ENCODE measurements around the gene CENPQ.

Gene CENPQ, protein sequence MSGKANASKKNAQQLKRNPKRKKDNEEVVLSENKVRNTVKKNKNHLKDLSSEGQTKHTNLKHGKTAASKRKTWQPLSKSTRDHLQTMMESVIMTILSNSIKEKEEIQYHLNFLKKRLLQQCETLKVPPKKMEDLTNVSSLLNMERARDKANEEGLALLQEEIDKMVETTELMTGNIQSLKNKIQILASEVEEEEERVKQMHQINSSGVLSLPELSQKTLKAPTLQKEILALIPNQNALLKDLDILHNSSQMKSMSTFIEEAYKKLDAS

DNA sequence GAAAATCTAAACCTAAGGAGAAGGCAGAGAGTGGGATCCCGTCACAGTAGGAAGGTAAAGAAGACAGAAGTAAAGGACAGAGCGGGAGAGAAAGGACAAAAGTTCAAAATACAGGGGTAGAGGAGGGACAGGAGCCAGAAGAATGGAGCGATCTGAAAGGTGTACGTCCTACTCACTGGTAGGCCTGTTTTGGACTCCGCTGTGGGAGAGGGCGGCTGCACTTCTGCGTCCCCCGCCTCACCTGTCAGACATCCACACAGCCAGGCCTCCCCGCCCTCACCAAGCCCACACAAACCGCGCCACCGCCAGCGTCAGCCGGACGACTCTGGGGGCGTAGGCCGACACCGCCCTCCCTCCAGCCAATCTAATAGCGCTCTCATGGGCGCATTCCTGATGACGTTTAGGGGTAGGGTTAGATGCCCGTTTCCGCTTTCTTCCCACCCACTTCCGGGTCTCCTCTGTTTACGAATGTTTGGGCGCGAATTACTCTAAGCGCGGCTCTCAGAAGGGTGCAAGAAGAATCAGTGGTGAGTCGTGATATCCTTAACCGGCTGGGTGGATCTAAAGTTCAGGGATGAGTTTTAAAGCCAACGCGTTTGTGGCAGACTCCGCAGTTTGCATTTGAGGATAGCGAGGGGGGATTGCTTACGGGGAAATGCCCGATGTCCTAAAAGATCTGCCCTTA lies at the start of gene CENPQ, which contains the start of gene MMUT:
Gene CENPQ, plus strand, starts transcription at position 444 of the 685 bp plus-strand sequence. CDS start 6,807 bp downstream, outside the sequence.
Gene MMUT, minus strand, starts transcription at position 327 of the 685 bp plus-strand sequence. CDS start 3,787 bp downstream, outside the sequence.
- H3K4me3 ChIP-seq (ENCODE audit: low read depth, low read length) = peak within 1 kb of the TSS; percentile 97
- H3K4me1 ChIP-seq (ENCODE audit: control insufficient read depth, insufficient read depth, low read length) = peaks cover 11% of the 10 kb centered on the region; the same call in 1 of the 2 replicates
- peak within 1 kb of the TSS; percentile 94 for H3K27ac ChIP-seq (ENCODE audit: low read depth, low read length)
- no peaks in the 10 kb centered on the region for H3K27me3 ChIP-seq (ENCODE audit: control insufficient read depth, insufficient read depth, low read length)
- peak within 1 kb of the TSS; percentile 95 for H3K9ac ChIP-seq (ENCODE audit: low read depth, low read length)
- H3K9me3 ChIP-seq (ENCODE audit: control insufficient read depth, insufficient read depth, low read length) = no peaks in the 10 kb centered on the region
- H3K36me3 ChIP-seq (ENCODE audit: control insufficient read depth, insufficient read depth, low read length) = peaks cover 3% of the 10 kb centered on the region; the same call in 1 of the 2 replicates

DNA sequence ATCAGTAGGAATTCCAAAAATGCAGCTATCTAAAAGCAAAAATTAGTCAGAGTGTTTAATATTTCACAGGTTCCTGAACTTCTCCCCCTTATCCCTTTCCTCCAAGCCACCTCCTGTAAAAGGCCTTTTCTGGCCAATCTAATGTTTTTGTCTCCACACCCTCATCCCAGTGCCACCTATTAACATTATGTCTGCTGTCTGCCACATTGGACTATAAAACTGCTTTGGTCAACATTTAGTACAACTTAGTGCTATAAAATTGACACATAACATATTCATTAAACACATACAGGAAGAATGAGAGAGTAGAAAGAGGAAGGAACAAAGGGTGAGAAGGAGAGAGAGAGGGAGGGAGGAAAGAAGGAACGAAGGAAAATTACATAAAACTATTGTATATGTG lies 47.8 kb upstream of the CENPQ start:
- H3K27me3 ChIP-seq (ENCODE audit: control insufficient read depth, insufficient read depth, low read length) = no peaks in the 10 kb centered on the region
- no peaks in the 10 kb centered on the region for H3K36me3 ChIP-seq (ENCODE audit: control insufficient read depth, insufficient read depth, low read length)
- no peak overlapping the region for H3K27ac ChIP-seq (ENCODE audit: low read depth, low read length)
- no peaks in the 10 kb centered on the region for H3K9me3 ChIP-seq (ENCODE audit: control insufficient read depth, insufficient read depth, low read length)
- H3K9ac ChIP-seq (ENCODE audit: low read depth, low read length) = no peak overlapping the region
- H3K4me1 ChIP-seq (ENCODE audit: control insufficient read depth, insufficient read depth, low read length) = no peaks in the 10 kb centered on the region
- H3K4me3 ChIP-seq (ENCODE audit: low read depth, low read length) = no peak overlapping the region

DNA sequence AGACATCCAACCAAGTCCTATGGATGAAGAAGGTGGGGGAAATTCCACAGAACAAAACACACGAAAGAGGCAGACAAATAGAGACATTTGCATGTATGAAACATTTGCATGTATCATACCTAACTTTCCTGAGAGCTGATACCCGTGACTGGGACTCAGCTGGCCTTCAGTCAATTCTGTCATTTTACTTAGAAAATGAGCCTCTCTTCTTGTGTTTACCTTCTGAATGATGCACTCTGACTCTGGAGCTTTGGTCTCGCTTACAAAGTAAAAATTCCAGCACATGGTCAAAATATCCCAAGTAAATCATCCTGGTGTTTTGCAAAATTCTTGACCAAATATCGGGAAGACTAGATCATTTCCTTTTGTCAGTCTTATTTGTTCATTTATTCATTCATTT lies 47.0 kb upstream of the CENPQ start:
- Histone ChIP-seq H3K4me3 (ENCODE audit: low read depth, low read length) (no peak overlapping the region), H3K9ac (ENCODE audit: low read depth, low read length) (no peak overlapping the region), H3K4me1 (ENCODE audit: control insufficient read depth, insufficient read depth, low read length) (0 out of 2 replicates have a peak, but pooled peaks cover 2% of the 10 kb centered on the region), H3K9me3 (ENCODE audit: control insufficient read depth, insufficient read depth, low read length) (no peaks in the 10 kb centered on the region), H3K27ac (ENCODE audit: low read depth, low read length) (no peak overlapping the region), H3K36me3 (ENCODE audit: control insufficient read depth, insufficient read depth, low read length) (no peaks in the 10 kb centered on the region), H3K27me3 (ENCODE audit: control insufficient read depth, insufficient read depth, low read length) (no peaks in the 10 kb centered on the region)

DNA sequence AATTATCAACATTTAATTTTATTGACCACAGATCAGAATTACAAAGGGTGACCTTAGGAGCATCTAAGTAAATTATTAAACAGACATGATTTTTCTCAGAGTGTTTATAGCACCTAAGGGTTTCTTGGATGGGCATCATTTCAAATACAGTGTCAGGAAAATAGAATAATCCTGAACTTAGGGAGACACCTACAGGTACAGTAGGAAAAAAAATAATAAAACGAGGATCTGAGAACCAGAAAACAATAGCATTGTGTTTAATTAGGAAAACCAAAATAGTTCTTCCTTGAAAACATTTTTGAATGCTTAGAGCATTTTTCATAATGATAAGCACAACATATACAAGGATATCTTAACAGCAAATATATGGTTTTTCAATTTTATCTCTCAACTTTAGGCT lies 39.4 kb upstream of the CENPQ start:
- Histone ChIP-seq H3K27me3 (ENCODE audit: control insufficient read depth, insufficient read depth, low read length) (no peaks in the 10 kb centered on the region), H3K9me3 (ENCODE audit: control insufficient read depth, insufficient read depth, low read length) (no peaks in the 10 kb centered on the region), H3K36me3 (ENCODE audit: control insufficient read depth, insufficient read depth, low read length) (no peaks in the 10 kb centered on the region), H3K9ac (ENCODE audit: low read depth, low read length) (no peak overlapping the region), H3K4me1 (ENCODE audit: control insufficient read depth, insufficient read depth, low read length) (peaks cover 7% of the 10 kb centered on the region; the same call in 1 of the 2 replicates), H3K4me3 (ENCODE audit: low read depth, low read length) (no peak overlapping the region), H3K27ac (ENCODE audit: low read depth, low read length) (no peak overlapping the region)

DNA sequence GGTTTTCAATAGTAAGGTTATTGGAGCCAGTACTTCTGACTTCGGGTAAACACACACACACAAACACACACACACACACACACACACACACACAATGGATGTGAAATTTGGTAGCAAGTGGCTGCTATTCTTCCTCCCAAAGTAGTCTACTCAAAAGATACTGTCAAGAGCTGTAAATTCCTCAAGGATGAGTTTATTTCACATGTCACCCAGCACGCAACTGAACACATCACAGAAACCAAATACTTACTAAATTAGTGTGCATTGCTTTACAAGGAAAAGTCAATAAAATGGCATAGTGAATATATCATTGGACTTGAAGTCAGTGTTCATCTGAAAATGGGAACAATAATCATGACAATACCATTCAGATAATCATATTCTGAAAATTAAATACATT lies 33.0 kb upstream of the CENPQ start:
- Histone ChIP-seq H3K4me1 (ENCODE audit: control insufficient read depth, insufficient read depth, low read length) (no peaks in the 10 kb centered on the region), H3K27ac (ENCODE audit: low read depth, low read length) (no peak overlapping the region), H3K36me3 (ENCODE audit: control insufficient read depth, insufficient read depth, low read length) (peaks cover 24% of the 10 kb centered on the region), H3K27me3 (ENCODE audit: control insufficient read depth, insufficient read depth, low read length) (no peaks in the 10 kb centered on the region), H3K4me3 (ENCODE audit: low read depth, low read length) (no peak overlapping the region), H3K9me3 (ENCODE audit: control insufficient read depth, insufficient read depth, low read length) (no peaks in the 10 kb centered on the region), H3K9ac (ENCODE audit: low read depth, low read length) (no peak overlapping the region)

DNA sequence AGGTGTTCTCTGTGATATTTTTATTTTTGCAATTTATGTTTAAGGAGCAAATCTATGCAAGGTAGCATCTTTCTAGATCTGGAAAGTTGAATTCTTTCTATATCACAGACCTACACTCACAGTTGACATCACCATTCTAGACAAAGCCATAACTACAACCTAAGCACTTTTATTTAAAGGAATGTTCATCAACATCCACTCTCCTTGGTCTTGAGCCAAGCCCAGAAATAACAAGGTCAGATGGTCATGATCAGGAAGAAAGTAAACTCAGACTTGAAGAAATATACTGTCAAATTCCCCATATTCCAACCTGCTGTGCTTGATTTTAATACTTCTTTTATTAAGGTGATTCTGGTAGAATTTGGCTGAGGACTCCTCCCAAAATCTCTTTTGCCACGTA lies 32.3 kb upstream of the CENPQ start:
- H3K4me1 ChIP-seq (ENCODE audit: control insufficient read depth, insufficient read depth, low read length) = no peaks in the 10 kb centered on the region
- H3K9ac ChIP-seq (ENCODE audit: low read depth, low read length) = no peak overlapping the region
- no peaks in the 10 kb centered on the region for H3K27me3 ChIP-seq (ENCODE audit: control insufficient read depth, insufficient read depth, low read length)
- no peak overlapping the region for H3K27ac ChIP-seq (ENCODE audit: low read depth, low read length)
- no peaks in the 10 kb centered on the region for H3K9me3 ChIP-seq (ENCODE audit: control insufficient read depth, insufficient read depth, low read length)
- H3K36me3 ChIP-seq (ENCODE audit: control insufficient read depth, insufficient read depth, low read length) = peaks cover 24% of the 10 kb centered on the region
- H3K4me3 ChIP-seq (ENCODE audit: low read depth, low read length) = no peak overlapping the region

DNA sequence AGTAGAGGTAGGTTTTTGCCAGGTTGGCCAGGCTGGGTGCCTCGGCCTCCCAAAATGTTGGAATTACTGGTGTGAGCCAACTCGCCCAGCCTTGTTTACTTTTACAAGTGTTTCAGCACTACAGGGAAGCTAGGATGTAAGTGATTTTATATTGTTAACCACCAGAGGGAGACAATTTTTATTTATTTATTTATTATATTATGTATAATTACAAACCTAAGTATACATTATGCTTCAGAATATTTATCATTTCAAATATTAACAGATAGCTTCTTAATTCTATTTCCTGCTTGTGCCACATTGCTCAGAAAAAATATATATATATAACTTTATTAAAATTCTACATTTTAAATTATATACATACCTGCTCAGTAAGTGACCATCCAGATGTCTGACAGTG lies 9.9 kb upstream of the CENPQ start:
- Histone ChIP-seq H3K9ac (ENCODE audit: low read depth, low read length) (no peak overlapping the region), H3K27ac (ENCODE audit: low read depth, low read length) (no peak overlapping the region), H3K4me1 (ENCODE audit: control insufficient read depth, insufficient read depth, low read length) (no peaks in the 10 kb centered on the region), H3K4me3 (ENCODE audit: low read depth, low read length) (no peak overlapping the region), H3K9me3 (ENCODE audit: control insufficient read depth, insufficient read depth, low read length) (no peaks in the 10 kb centered on the region), H3K27me3 (ENCODE audit: control insufficient read depth, insufficient read depth, low read length) (no peaks in the 10 kb centered on the region), H3K36me3 (ENCODE audit: control insufficient read depth, insufficient read depth, low read length) (peaks cover 48% of the 10 kb centered on the region)

DNA sequence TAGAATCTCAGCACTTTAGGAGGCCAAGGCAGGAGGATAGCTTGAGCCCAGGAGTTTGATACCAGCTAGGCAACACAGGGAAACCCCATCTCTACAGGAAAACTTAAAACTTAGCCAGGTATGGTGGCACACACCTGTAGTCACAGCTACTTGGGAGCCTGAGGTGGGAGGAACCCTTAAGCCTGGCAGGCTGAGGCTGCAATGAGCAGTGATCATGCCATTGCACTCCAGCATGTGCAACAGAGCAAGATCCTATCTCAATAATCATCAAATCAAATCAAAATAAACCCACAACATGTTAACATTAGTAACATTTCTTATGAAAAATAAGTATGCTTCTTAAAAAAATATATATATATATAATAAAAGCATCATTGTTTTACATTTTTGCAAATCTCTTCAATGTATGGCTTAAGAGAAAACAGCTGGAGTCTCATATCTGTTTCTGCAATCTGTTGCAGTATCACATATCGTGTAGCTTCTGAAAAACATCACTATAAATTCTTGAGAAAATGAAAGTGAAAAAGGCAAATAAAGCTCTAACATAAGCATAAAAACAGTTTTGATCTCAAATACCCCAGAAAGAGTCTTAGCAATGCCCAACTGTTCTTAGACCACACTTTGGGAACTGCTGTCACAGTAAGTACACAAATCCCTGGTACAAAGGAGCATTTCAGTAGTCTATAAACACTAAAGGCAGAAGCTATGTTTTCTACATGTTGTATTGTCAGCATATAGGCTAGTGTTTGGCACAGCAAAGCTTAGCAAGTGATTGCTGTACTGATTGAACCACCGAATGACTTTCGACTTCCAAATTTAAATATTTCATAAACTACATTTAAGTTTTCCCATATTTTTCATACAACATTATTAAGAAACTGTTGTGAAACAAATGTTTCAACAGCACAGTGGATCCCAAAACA lies 8.1 kb upstream of the CENPQ start:
- Histone ChIP-seq H3K4me3 (ENCODE audit: low read depth, low read length) (no peak overlapping the region), H3K36me3 (ENCODE audit: control insufficient read depth, insufficient read depth, low read length) (peaks cover 40% of the 10 kb centered on the region), H3K4me1 (ENCODE audit: control insufficient read depth, insufficient read depth, low read length) (no peaks in the 10 kb centered on the region), H3K9ac (ENCODE audit: low read depth, low read length) (no peak overlapping the region), H3K27me3 (ENCODE audit: control insufficient read depth, insufficient read depth, low read length) (no peaks in the 10 kb centered on the region), H3K27ac (ENCODE audit: low read depth, low read length) (no peak overlapping the region), H3K9me3 (ENCODE audit: control insufficient read depth, insufficient read depth, low read length) (no peaks in the 10 kb centered on the region)

DNA sequence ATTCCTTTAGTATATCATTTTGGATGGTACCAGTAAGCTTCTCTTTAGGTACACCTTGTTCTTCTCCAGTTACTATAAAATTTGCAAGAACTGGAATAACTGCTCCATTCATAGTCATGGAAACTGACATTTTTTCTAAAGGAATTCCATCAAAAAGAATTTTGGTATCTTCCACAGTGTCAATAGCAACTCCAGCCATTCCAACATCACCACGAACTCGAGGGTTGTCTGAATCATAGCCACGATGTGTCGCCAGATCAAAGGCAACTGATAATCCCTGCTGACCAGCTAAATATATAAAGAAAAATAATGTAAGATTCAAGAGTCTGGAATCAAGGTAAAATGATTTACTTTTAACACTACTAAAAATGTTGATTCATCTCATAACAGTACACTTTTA lies 5.4 kb upstream of the CENPQ start:
- no peaks in the 10 kb centered on the region for H3K9me3 ChIP-seq (ENCODE audit: control insufficient read depth, insufficient read depth, low read length)
- peaks cover 5% of the 10 kb centered on the region; the same call in 1 of the 2 replicates for H3K4me1 ChIP-seq (ENCODE audit: control insufficient read depth, insufficient read depth, low read length)
- no peak overlapping the region for H3K9ac ChIP-seq (ENCODE audit: low read depth, low read length)
- H3K4me3 ChIP-seq (ENCODE audit: low read depth, low read length) = no peak overlapping the region
- no peaks in the 10 kb centered on the region for H3K27me3 ChIP-seq (ENCODE audit: control insufficient read depth, insufficient read depth, low read length)
- peaks cover 24% of the 10 kb centered on the region; the same call in 1 of the 2 replicates for H3K36me3 ChIP-seq (ENCODE audit: control insufficient read depth, insufficient read depth, low read length)
- no peak overlapping the region for H3K27ac ChIP-seq (ENCODE audit: low read depth, low read length)

DNA sequence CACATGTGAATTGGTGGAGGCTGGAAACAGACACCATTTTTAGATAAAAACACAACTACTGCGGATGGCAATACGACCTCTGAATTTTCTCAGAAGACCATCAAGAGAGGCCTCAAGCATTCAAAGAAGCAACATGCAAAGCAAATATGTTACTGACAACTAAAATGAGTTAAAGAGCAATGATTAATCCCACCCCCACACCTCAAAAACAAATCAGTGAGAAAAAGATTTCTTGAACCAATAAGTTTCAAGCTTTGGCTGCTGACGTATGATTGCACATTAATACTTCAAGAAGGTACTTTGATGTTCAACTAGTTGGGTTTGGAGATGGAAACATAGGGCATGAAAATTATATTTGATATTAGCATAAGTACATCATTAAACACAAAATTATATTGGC lies 1.1 kb upstream of the CENPQ start:
- H3K9ac ChIP-seq (ENCODE audit: low read depth, low read length) = no peak overlapping the region
- H3K36me3 ChIP-seq (ENCODE audit: control insufficient read depth, insufficient read depth, low read length) = peaks cover 7% of the 10 kb centered on the region
- peaks cover 11% of the 10 kb centered on the region; the same call in 1 of the 2 replicates for H3K4me1 ChIP-seq (ENCODE audit: control insufficient read depth, insufficient read depth, low read length)
- H3K4me3 ChIP-seq (ENCODE audit: low read depth, low read length) = peak overlapping the region; percentile 97
- no peaks in the 10 kb centered on the region for H3K9me3 ChIP-seq (ENCODE audit: control insufficient read depth, insufficient read depth, low read length)
- H3K27ac ChIP-seq (ENCODE audit: low read depth, low read length) = no peak overlapping the region
- no peaks in the 10 kb centered on the region for H3K27me3 ChIP-seq (ENCODE audit: control insufficient read depth, insufficient read depth, low read length)
